ENCODE measurements around the gene RIT1.

DNA sequence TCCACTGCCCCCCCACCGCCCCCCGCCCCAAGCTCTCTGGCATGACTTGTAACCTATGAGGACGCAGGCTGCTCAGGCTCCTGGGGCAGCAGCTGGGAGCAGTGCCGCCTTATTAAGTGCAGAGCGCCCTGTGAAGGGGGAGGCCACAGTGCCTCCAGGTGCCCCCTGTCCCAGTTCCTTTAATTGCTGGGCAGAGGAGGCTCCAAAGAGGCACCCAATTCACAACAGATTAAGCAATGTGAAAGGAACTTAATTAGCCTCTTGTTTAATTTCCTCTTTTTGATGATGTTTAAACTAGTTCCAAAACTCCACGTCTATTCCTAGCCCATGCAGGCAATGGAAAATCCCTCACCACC is 33.3 kb upstream of the RIT1 start:
- TF ChIP-seq POLR2AphosphoS5 (IDR thresholded peaks at IDR 0.05; ENCODE audit: low read depth, low read length) (no peak), SIN3A (IDR thresholded peaks at IDR 0.05; ENCODE audit: borderline replicate concordance, insufficient read depth, low read depth, low read length) (no peak)

All from Panc1 (cell line).